Small intestine (tissue), 7 donors: ENCODE measurements around the gene LPIN3. TPM values are rescaled to one million over a fixed set of nuclear protein-coding genes. Genes with fewer than 3 reads are reported as not detected.

Source experiments
- DNase-seq, 2 donors: peaks; one replicate each; pipeline versions ENCODE4 v3.0.0 to v3.0.0-alpha.2; 2013
- FAIRE-seq: peaks from 2 replicates; lab custom pipeline; 2012; peaks lifted over from hg19 to GRCh38; lab: Jason Lieb, UNC
- H3K27ac ChIP-seq, 3 donors: one replicate each; pipeline ENCODE4 v1.5.1; 2013; ENCODE audit warnings: low read length in 2 of 3, mild to moderate bottlenecking in 2 of 3, control low read depth in 1 of 3, inconsistent platforms in 1 of 3, low read depth in 1 of 3, moderate library complexity in 1 of 3
- H3K27me3 ChIP-seq, 3 donors: one replicate each; pipeline ENCODE4 v1.6.1; 2013; ENCODE audit warnings: low read length in 3 of 3, inconsistent platforms in 1 of 3; ENCODE audit not compliant: control insufficient read depth in 3 of 3, insufficient read depth in 3 of 3
- H3K36me3 ChIP-seq, 3 donors: one replicate each; pipeline ENCODE4 v1.6.1; 2013; ENCODE audit warnings: low read length in 3 of 3, inconsistent platforms in 1 of 3, low read depth in 1 of 3, mild to moderate bottlenecking in 1 of 3, moderate library complexity in 1 of 3; ENCODE audit not compliant: control insufficient read depth in 3 of 3, insufficient read depth in 2 of 3
- H3K4me1 ChIP-seq, 3 donors: one replicate each; pipeline ENCODE4 v1.6.1; 2013; ENCODE audit warnings: low read length in 2 of 3, inconsistent platforms in 1 of 3, low read depth in 1 of 3, mild to moderate bottlenecking in 1 of 3, moderate library complexity in 1 of 3; ENCODE audit not compliant: control insufficient read depth in 3 of 3, insufficient read depth in 2 of 3
- H3K4me3 ChIP-seq, 3 donors: one replicate each; pipeline ENCODE4 v1.5.1; 2013; ENCODE audit warnings: low read length in 3 of 3, control low read depth in 1 of 3, inconsistent platforms in 1 of 3, low read depth in 1 of 3, mild to moderate bottlenecking in 1 of 3, moderate library complexity in 1 of 3
- H3K9me3 ChIP-seq, 2 donors: one replicate each; pipeline ENCODE4 v1.6.1; 2013; ENCODE audit warnings: low read depth in 1 of 2, low read length in 1 of 2; ENCODE audit not compliant: control insufficient read depth in 2 of 2, insufficient read depth in 1 of 2
- WGBS, 3 donors: extraction: QIAGEN DNeasy Blood & Tissue Kit; methylation state at CpG; one replicate each; pipeline ENCODE4 v1.1.7; 2013; 5-methylcytosine and 5-hydroxymethylcytosine counted together
- polyA plus RNA-seq, 4 donors: library from polyadenylated mRNA; stranded (reverse) in 3 of 4; unstranded in 1 of 4; fragments of 200-250 nt in 3 of 4; fragments of 120-200 nt in 1 of 4; gene quantifications; one replicate each; pipeline versions ENCODE4 v1.2.1 to v1.2.3, GENCODE V29; 2013
- donor health status: healthy with polysubstance abuse.
- donor health status: control.
- donor health status: control.
- donor health status: Bipolar disorder and iron deficiency.
- donor health status: healthy.

Gene LPIN3
- polyA plus RNA-seq, 4 donors = 39.9 to 130 (median 57.2) TPM

DNA sequence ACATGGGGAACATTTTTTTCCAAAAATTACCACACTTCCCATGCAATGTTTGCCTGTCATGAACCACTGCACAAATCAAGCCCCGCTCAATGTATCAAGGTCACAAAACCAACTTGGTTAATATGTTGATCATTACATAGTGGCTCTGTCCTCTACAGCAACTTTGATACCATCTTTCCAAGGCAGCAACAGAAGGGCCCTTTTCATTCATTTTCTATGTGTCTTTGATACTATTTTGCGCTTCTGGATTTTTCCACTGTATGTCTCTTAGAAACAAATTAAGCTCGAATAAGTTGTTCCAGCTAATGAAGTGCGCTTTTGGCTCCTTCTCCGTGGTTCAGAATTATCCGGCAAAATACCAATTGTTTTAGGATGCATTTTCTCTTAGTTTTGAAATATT is 24.6 kb upstream of the LPIN3 start:
- Histone ChIP-seq H3K4me3 (no peak overlapping the region), H3K27me3 (peaks cover 0 to 2% (median 0%) of the 10 kb centered on the region in 3 donors), H3K27ac (no peak overlapping the region), H3K9me3 (no peaks in the 10 kb centered on the region), H3K36me3 (peaks cover 0 to 2% (median 0%) of the 10 kb centered on the region in 3 donors), H3K4me1 (peaks cover 3 to 33% (median 4%) of the 10 kb centered on the region in 3 donors)
- FAIRE-seq (no peak), DNase-seq (no peak)
- WGBS, 3 donors = 74 to 76% (median 75%) methylated on average over 6 of the region's 6 CpGs

GRCh38 chr20:41316602-41317545 is 23.7 kb upstream of the LPIN3 start:
- H3K27me3 ChIP-seq = peaks cover 0 to 2% (median 0%) of the 10 kb centered on the region in 3 donors
- peaks cover 3 to 34% (median 4%) of the 10 kb centered on the region in 3 donors for H3K4me1 ChIP-seq
- no peak for FAIRE-seq
- no peaks in the 10 kb centered on the region for H3K9me3 ChIP-seq
- H3K36me3 ChIP-seq = peaks cover 0 to 2% (median 0%) of the 10 kb centered on the region in 3 donors
- 2 to 3% (median 2%) methylated on average over 31 to 66 of the region's 66 CpGs for WGBS, 3 donors
- peak; percentile 62 to 87 for DNase-seq
- peak overlapping the region; percentile 84 to 93 (median 90) for H3K4me3 ChIP-seq
- peak overlapping the region; percentile 74 to 97 (median 80) for H3K27ac ChIP-seq

- 0% methylated on average over 30 to 64 of the region's 64 CpGs for WGBS, 3 donors
- peak within 1 kb of the TSS; percentile 87 to 97 (median 92) for H3K27ac ChIP-seq
- H3K4me1 ChIP-seq = peaks cover 3 to 41% (median 4%) of the 10 kb centered on the region in 3 donors
- H3K27me3 ChIP-seq = peaks cover 0 to 2% (median 0%) of the 10 kb centered on the region in 3 donors
- no peak for FAIRE-seq
- no peaks in the 10 kb centered on the region for H3K9me3 ChIP-seq
- H3K4me3 ChIP-seq = peak within 1 kb of the TSS; percentile 84 to 93 (median 90)
- DNase-seq = peak; percentile 98 to 99
- no peaks in the 10 kb centered on the region for H3K36me3 ChIP-seq
These were observed 22.9 kb upstream of the LPIN3 start, which contains the start of gene ZHX3 for GRCh38 chr20:41317546-41318270. Gene ZHX3 (minus strand): TSS chr20:41317731. CDS start chr20:41204916, 112,815 bp downstream.

DNA sequence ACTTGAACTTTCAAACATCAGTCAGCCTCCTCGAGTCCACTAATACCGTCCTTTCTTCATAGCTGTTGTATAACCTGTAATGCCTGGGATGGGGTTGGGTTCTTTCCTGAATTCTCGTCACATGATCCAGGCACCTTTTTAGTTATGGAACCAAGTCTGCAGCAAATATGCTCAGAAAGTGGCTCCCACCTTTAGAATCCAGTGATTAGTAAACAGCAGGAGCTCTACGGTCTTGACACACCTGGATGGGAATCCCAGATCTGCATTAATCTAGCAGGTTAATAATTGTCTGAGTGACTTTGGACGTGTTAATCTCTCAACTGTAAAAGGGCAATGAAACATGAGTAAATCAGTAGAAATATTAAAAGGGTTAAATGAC is 22.4 kb upstream of the LPIN3 start:
- DNase-seq (peak; percentile 86 to 88), FAIRE-seq (no peak)
- Histone ChIP-seq H3K27me3 (peaks cover 0 to 2% (median 0%) of the 10 kb centered on the region in 3 donors), H3K9me3 (no peaks in the 10 kb centered on the region), H3K36me3 (no peaks in the 10 kb centered on the region), H3K27ac (peak overlapping the region; percentile 87 to 97 (median 92)), H3K4me1 (peaks cover 3 to 41% (median 4%) of the 10 kb centered on the region in 3 donors), H3K4me3 (peak overlapping the region in 2 of 3 donors; percentile 44 to 93)
- WGBS, 3 donors = 11 to 43% (median 21%) methylated on average over 5 of the region's 5 CpGs

DNA sequence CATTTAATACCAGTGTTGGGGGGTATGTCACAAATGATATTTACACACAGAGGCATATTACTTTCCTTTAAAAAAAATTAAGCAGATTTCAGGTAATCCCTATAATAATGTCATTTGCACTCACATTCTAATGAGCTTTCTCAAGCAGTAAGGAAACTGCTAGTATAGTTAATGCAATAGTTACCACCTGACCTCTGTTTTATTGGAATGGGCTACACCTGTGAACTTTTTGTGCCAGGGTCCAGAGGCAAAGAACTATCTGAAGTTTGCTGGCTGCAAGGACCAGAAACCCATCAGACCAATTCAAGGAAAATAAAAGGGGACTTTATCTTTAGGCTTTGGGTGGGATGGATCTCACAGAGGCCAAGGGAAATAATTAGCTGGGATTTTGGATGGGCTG is 20.2 kb upstream of the LPIN3 start:
- H3K4me3 ChIP-seq = no peak overlapping the region
- no peak for FAIRE-seq
- peak in 1 of 2 donors; percentile 66 for DNase-seq
- H3K27ac ChIP-seq = peak overlapping the region in 1 of 3 donors; percentile 68
- H3K4me1 ChIP-seq = peaks cover 3 to 41% (median 4%) of the 10 kb centered on the region in 3 donors
- no peaks in the 10 kb centered on the region for H3K9me3 ChIP-seq
- no peaks in the 10 kb centered on the region for H3K36me3 ChIP-seq
- H3K27me3 ChIP-seq = no peaks in the 10 kb centered on the region

GRCh38 chr20:41320976-41321375 is 19.6 kb upstream of the LPIN3 start:
- Histone ChIP-seq H3K4me3 (no peak overlapping the region), H3K4me1 (peaks cover 3 to 39% (median 4%) of the 10 kb centered on the region in 3 donors), H3K36me3 (no peaks in the 10 kb centered on the region), H3K9me3 (no peaks in the 10 kb centered on the region), H3K27me3 (no peaks in the 10 kb centered on the region), H3K27ac (peak overlapping the region in 1 of 3 donors; percentile 68)
- FAIRE-seq = no peak
- DNase-seq = peak in 1 of 2 donors; percentile 27
- WGBS, 3 donors = 79 to 97% (median 85%) methylated on average over 1 of the region's 1 CpG

DNA sequence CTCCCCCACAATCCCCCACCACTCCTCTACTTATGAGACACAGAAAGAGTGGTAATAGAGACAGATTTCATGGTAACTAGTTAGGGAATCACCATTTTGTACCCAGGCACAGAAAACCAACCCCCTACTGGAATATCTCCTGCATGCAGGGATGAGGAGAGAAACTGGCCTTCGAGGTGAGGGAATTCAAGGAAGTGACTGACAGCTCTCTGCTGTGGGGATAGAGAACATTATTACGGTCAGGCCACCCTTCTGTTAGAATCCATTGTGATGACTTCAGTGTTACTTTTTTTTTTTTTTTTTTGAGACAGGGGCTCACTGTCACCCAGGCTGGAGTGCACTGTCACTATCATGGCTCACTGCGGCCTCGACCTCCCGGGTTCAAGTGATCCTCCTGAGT is 13.4 kb upstream of the LPIN3 start:
- peaks cover 0 to 11% (median 0%) of the 10 kb centered on the region in 3 donors for H3K4me1 ChIP-seq
- H3K36me3 ChIP-seq = no peaks in the 10 kb centered on the region
- H3K27me3 ChIP-seq = no peaks in the 10 kb centered on the region
- no peak overlapping the region for H3K4me3 ChIP-seq
- no peaks in the 10 kb centered on the region for H3K9me3 ChIP-seq
- DNase-seq (no peak), FAIRE-seq (no peak)
- H3K27ac ChIP-seq = no peak overlapping the region
- WGBS, 3 donors = 82 to 89% (median 85%) methylated on average over 5 of the region's 5 CpGs
